NCI-H524 treated with DMSO at 0.1 percent for 48 hours (cell line): Measurements from ENCODE around the gene NFIA.
A peak's percentile ranks its signal among the peaks of the same experiment; 100 is the strongest.
"Not testable (repeated sequence)": the region's sequence is repeated elsewhere in the genome, so short reads cannot be mapped to it uniquely, and the experiment has no call there.

ENCODE experiments used
- DNase-seq: peaks from one replicate; lab custom pipeline; 2025; lab: John Stamatoyannopoulos, UW

The NFIA gene

GRCh38 chr1:61453111-61453961 is 371.0 kb downstream of the NFIA start:
- peak; percentile 60 for DNase-seq

GRCh38 chr1:61455400-61455799 is 373.0 kb downstream of the NFIA start:
- no peak for DNase-seq

GRCh38 chr1:61457526-61458040 is 375.2 kb downstream of the NFIA start:
- no peak for DNase-seq

- DNase-seq: no peak
Observed at GRCh38 chr1:61459345-61459744, 377.0 kb downstream of the NFIA start.

GRCh38 chr1:61460191-61460590 is 377.8 kb downstream of the NFIA start:
- no peak for DNase-seq

- no peak for DNase-seq
Observed at GRCh38 chr1:61461406-61462384, 379.3 kb downstream of the NFIA start.

- DNase-seq: no peak
Observed at GRCh38 chr1:61462628-61463027, 380.3 kb downstream of the NFIA start.

- no peak for DNase-seq
Observed at GRCh38 chr1:61463220-61463619, 380.9 kb downstream of the NFIA start.

- not testable (repeated sequence) for DNase-seq
Observed at GRCh38 chr1:61467836-61468235, 385.5 kb downstream of the NFIA start.

- DNase-seq: no peak
Observed at GRCh38 chr1:61469365-61469764, 387.0 kb downstream of the NFIA start.

- DNase-seq: no peak
Observed at GRCh38 chr1:61472876-61473275, 390.5 kb downstream of the NFIA start.

- no peak for DNase-seq
Observed at GRCh38 chr1:61474269-61474817, 392.0 kb downstream of the NFIA start.

- DNase-seq: no peak
Observed at GRCh38 chr1:61474963-61475362, 392.6 kb downstream of the NFIA start.

GRCh38 chr1:61477301-61477700 is 394.9 kb downstream of the NFIA start:
- no peak for DNase-seq

GRCh38 chr1:61480273-61480935 is 398.0 kb downstream of the NFIA start:
- no peak for DNase-seq

- no peak for DNase-seq
Observed at GRCh38 chr1:61481315-61481715, 399.0 kb downstream of the NFIA start.

GRCh38 chr1:61482170-61482734 is 399.9 kb downstream of the NFIA start:
- no peak for DNase-seq

GRCh38 chr1:61486783-61487536 is 404.6 kb downstream of the NFIA start:
- no peak for DNase-seq

- DNase-seq: no peak
Observed at GRCh38 chr1:61487801-61488200, 405.4 kb downstream of the NFIA start.

GRCh38 chr1:61490924-61491323 is 408.6 kb downstream of the NFIA start:
- DNase-seq: no peak

GRCh38 chr1:61491497-61491896 is 409.1 kb downstream of the NFIA start:
- DNase-seq: no peak
